OCI-LY7 (cell line): ENCODE data around the gene DNAAF1. TPM values are rescaled to one million over a fixed set of nuclear protein-coding genes. Genes with fewer than 3 reads are reported as not detected.

Experiments
- BruUV-seq: library from RNA; stranded (reverse); fragments of 400-500 nt; replicated peaks from 2 replicates; lab custom pipeline; 2021; lab: Mats Ljungman, UMichigan
- CTCF ChIA-PET: fragments of 300-600 bp; sonication (Branson Sonifier 250); formaldehyde crosslinking; loops from one replicate; lab custom pipeline; 2022; ENCODE audit warnings: antibody characterized with exemption; ENCODE audit not compliant: unreplicated experiment; lab: Charles Lee
- POLR2A ChIA-PET: fragments of 300-600 bp; sonication (Branson Sonifier 250); formaldehyde crosslinking; loops from one replicate; lab custom pipeline; 2022; ENCODE audit warnings: antibody characterized with exemption; lab: Charles Lee
- DNase-seq: peaks from one replicate; pipeline ENCODE4 v3.0.0-alpha.2; 2015; ENCODE audit warnings: low spot score
- H2AFZ ChIP-seq: fragments of 200-600 bp; sonication (generic), shearing (Covaris generic); 2 replicates; pipeline ENCODE4 v1.6.1; 2014; ENCODE audit warnings: mild to moderate bottlenecking, antibody characterized with exemption, low read length, moderate library complexity
- H3K27ac ChIP-seq: fragments of 200-600 bp; sonication (generic); 2 replicates; pipeline ENCODE4 v1.5.1; 2014; ENCODE audit warnings: mixed run types, low read depth, mild to moderate bottlenecking, moderate library complexity, low read length, inconsistent platforms; ENCODE audit not compliant: poor library complexity, severe bottlenecking
- H3K36me3 ChIP-seq: fragments of 200-600 bp; sonication (generic); 2 replicates; pipeline ENCODE4 v1.6.1; 2014; ENCODE audit warnings: mild to moderate bottlenecking, antibody characterized with exemption, low read length, moderate library complexity, mixed read lengths; ENCODE audit not compliant: insufficient read depth
- H3K4me1 ChIP-seq: fragments of 200-600 bp; sonication (generic); 2 replicates; pipeline ENCODE4 v1.5.1; 2014; ENCODE audit warnings: mild to moderate bottlenecking, low read length; ENCODE audit not compliant: insufficient read depth, poor library complexity, severe bottlenecking
- H3K4me2 ChIP-seq: fragments of 200-600 bp; sonication (generic); 2 replicates; pipeline ENCODE4 v1.6.1; 2014; ENCODE audit warnings: mild to moderate bottlenecking, low read length
- H3K4me3 ChIP-seq: fragments of 200-600 bp; sonication (generic); 2 replicates; pipeline ENCODE4 v1.5.1; 2014; ENCODE audit warnings: mild to moderate bottlenecking, low read depth, low read length; ENCODE audit not compliant: poor library complexity, severe bottlenecking
- H3K79me2 ChIP-seq: fragments of 200-600 bp; sonication (generic); 2 replicates; pipeline ENCODE4 v1.6.1; 2016; ENCODE audit warnings: low read depth, mild to moderate bottlenecking, low read length, moderate library complexity, mixed read lengths; ENCODE audit not compliant: insufficient read depth
- H3K9me2 ChIP-seq: fragments of 200-600 bp; sonication (generic); 2 replicates; pipeline ENCODE4 v1.6.1; 2016; ENCODE audit warnings: mild to moderate bottlenecking, low read length, mixed read lengths; ENCODE audit not compliant: insufficient read depth
- H3K9me3 ChIP-seq: fragments of 200-600 bp; sonication (generic); 2 replicates; pipeline ENCODE4 v1.6.1; 2014; ENCODE audit warnings: mild to moderate bottlenecking, mixed run types, low read length, mixed read lengths
- H4K20me1 ChIP-seq: fragments of 200-600 bp; sonication (generic); 2 replicates; pipeline ENCODE4 v1.6.1; 2014; ENCODE audit warnings: mild to moderate bottlenecking, antibody characterized with exemption, low read length, moderate library complexity, mixed read lengths; ENCODE audit not compliant: insufficient read depth
- CTCF ChIP-seq: fragments of 200-600 bp; sonication (generic); conservative IDR thresholded peaks from 2 replicates; pipeline ENCODE4 v1.5.1; 2014; ENCODE audit warnings: mild to moderate bottlenecking, antibody characterized with exemption, low read length, moderate library complexity, mixed read lengths
- EZH2phosphoT487 ChIP-seq: fragments of 200-600 bp; sonication (generic); IDR thresholded peaks from 2 replicates; pipeline ENCODE4 v1.6.1; 2018; ENCODE audit warnings: low read depth, borderline replicate concordance, mild to moderate bottlenecking, mixed run types, antibody characterized with exemption, low read length, moderate library complexity, mixed read lengths
- intact Hi-C: fragments of 100-400 bp; cut with micrococcal nuclease; formaldehyde crosslinking; loops from one replicate; pipeline ENCODE4 v1.10.0; 2022; ENCODE audit not compliant: unreplicated experiment
- total RNA-seq, 2 experiments: library from RNA; depleted of rRNA in 1 of 2; stranded (reverse); fragments of >200 nt in 1 of 2; shearing (Covaris generic) in 1 of 2; gene quantifications; 2 replicates each; pipeline ENCODE4 v1.2.3, GENCODE V29; 2014 to 2022

Gene DNAAF1
- total RNA-seq, 2 experiments from 2014 or later = 0.34 TPM; not detected in 1

GRCh38 chr16:84107921-84108320, 37.2 kb upstream of the DNAAF1 start:
- Histone ChIP-seq H4K20me1 (peaks cover 14% of the 10 kb centered on the region), H3K27ac (no peak overlapping the region), H3K36me3 (peaks cover 27% of the 10 kb centered on the region; the same call in 1 of the 2 replicates), H3K4me1 (peaks cover 15% of the 10 kb centered on the region), H3K4me3 (no peak overlapping the region), H3K9me2 (no peaks in the 10 kb centered on the region), H3K9me3 (no peaks in the 10 kb centered on the region), H2AFZ (no peak overlapping the region), H3K4me2 (no peak overlapping the region), H3K79me2 (peaks cover 78% of the 10 kb centered on the region)
- ChIA-PET CTCF (no interaction called here), POLR2A (interaction anchor here (1.2 kb wide), 1 partner anchor 8 kb away, joined by 4 read pairs; no protein-coding TSS in a partner anchor)
- no TSS peak for BruUV-seq
- intact Hi-C loops = no loop called here
- TF ChIP-seq EZH2phosphoT487 (no peak), CTCF (no peak)
- DNase-seq = no peak

GRCh38 chr16:84109598-84110335, 35.3 kb upstream of the DNAAF1 start:
- Histone ChIP-seq H2AFZ (no peak overlapping the region), H4K20me1 (peaks cover 14% of the 10 kb centered on the region), H3K9me2 (no peaks in the 10 kb centered on the region), H3K27ac (no peak overlapping the region), H3K4me3 (no peak overlapping the region), H3K36me3 (peaks cover 31% of the 10 kb centered on the region), H3K9me3 (no peaks in the 10 kb centered on the region), H3K79me2 (peaks cover 78% of the 10 kb centered on the region), H3K4me1 (peaks cover 15% of the 10 kb centered on the region), H3K4me2 (no peak overlapping the region; the same call in 1 of the 2 replicates)
- no peak for DNase-seq
- ChIA-PET CTCF (no interaction called here), POLR2A (no interaction called here)
- BruUV-seq = no TSS peak
- TF ChIP-seq EZH2phosphoT487 (no peak), CTCF (no peak)
- intact Hi-C loops = no loop called here

- Histone ChIP-seq H3K9me3 (no peaks in the 10 kb centered on the region), H3K27ac (no peak overlapping the region), H3K9me2 (no peaks in the 10 kb centered on the region), H3K4me3 (no peak overlapping the region), H3K4me2 (no peak overlapping the region), H3K36me3 (peaks cover 31% of the 10 kb centered on the region), H3K4me1 (peaks cover 22% of the 10 kb centered on the region), H3K79me2 (peaks cover 80% of the 10 kb centered on the region), H2AFZ (no peak overlapping the region), H4K20me1 (peaks cover 14% of the 10 kb centered on the region)
- intact Hi-C loops = no loop called here
- BruUV-seq = no TSS peak
- no peak for TF ChIP-seq CTCF
- no peak for TF ChIP-seq EZH2phosphoT487
- DNase-seq = no peak
- ChIA-PET CTCF (no interaction called here), POLR2A (no interaction called here)
These were observed 34.6 kb upstream of the DNAAF1 start for GRCh38 chr16:84110527-84110926.
